Body of pancreas (tissue), 4 donors: ENCODE results near the gene RABL2A. TPM values are rescaled to one million over a fixed set of nuclear protein-coding genes. Genes with fewer than 3 reads are reported as not detected.
"Not testable (repeated sequence)": the region's sequence is repeated elsewhere in the genome, so short reads cannot be mapped to it uniquely, and the experiment has no call there.

Experiments
- ATAC-seq: fragments of 150-250 bp; one replicate; pipeline ENCODE4 v1.9.1; 2016
- DNase-seq, 4 donors: peaks; one replicate each; pipeline ENCODE4 v3.0.0-alpha.2; 2019
- H3K27ac ChIP-seq, 4 donors: fragments of 200-600 bp; sonication (generic); 1 replicate in 3 of 4; 2 replicates in 1 of 4; pipeline versions ENCODE4 v1.5.1 to v1.6.1; 2016 to 2019; ENCODE audit warnings: mild to moderate bottlenecking in 1 of 4, mixed read lengths in 1 of 4, moderate library complexity in 1 of 4
- H3K27me3 ChIP-seq, 2 donors: fragments of 200-600 bp; sonication (generic); one replicate each; pipeline ENCODE4 v1.6.0; 2016; ENCODE audit warnings: mild to moderate bottlenecking in 1 of 2
- H3K36me3 ChIP-seq, 2 donors: fragments of 200-600 bp; sonication (generic); replicated peaks in 1 of 2; 2 replicates each; pipeline ENCODE4 v1.5.1; 2016; ENCODE audit warnings: low read depth in 2 of 2; ENCODE audit not compliant: insufficient read depth in 1 of 2
- H3K4me1 ChIP-seq: fragments of 200-600 bp; sonication (generic); one replicate; pipeline ENCODE4 v1.6.0; 2016
- H3K4me3 ChIP-seq, 2 donors: fragments of 200-600 bp; sonication (generic); 1 replicate in 1 of 2; 2 replicates in 1 of 2; pipeline ENCODE4 v1.5.1; 2016 to 2019
- H3K9me3 ChIP-seq, 3 donors: fragments of 200-600 bp; sonication (generic); 1 replicate in 2 of 3; 2 replicates in 1 of 3; pipeline ENCODE4 v1.5.1; 2016
- whole genome bisulfite sequencing, 2 donors: methylation state at CpG; one replicate each; pipeline ENCODE4 v1.1.5; 2017; 5-methylcytosine and 5-hydroxymethylcytosine counted together
- intact Hi-C: fragments of 100-400 bp; cut with DNase I; formaldehyde crosslinking; loops from one replicate; pipeline ENCODE4 v1.15.1; 2023
- total RNA-seq, 2 donors: library from RNA; depleted of rRNA; stranded (reverse); fragments of >200 nt; gene quantifications; one replicate each; pipeline ENCODE4 v1.1.0, GENCODE V29; 2016

Gene RABL2A
- total RNA-seq, 2 donors from 2014 or later: 15.0 to 23.1 TPM

- H3K4me3 ChIP-seq, intact Hi-C loops, H3K9me3 ChIP-seq, H3K36me3 ChIP-seq, DNase-seq, H3K27ac ChIP-seq, ATAC-seq, H3K27me3 ChIP-seq, H3K4me1 ChIP-seq: not testable (repeated sequence)
- 80 to 94% methylated on average over 1 to 4 of the region's 4 CpGs for WGBS, 2 donors
These were observed 9.2 kb downstream of the RABL2A start for GRCh38 chr2:113636226-113636625.

DNA sequence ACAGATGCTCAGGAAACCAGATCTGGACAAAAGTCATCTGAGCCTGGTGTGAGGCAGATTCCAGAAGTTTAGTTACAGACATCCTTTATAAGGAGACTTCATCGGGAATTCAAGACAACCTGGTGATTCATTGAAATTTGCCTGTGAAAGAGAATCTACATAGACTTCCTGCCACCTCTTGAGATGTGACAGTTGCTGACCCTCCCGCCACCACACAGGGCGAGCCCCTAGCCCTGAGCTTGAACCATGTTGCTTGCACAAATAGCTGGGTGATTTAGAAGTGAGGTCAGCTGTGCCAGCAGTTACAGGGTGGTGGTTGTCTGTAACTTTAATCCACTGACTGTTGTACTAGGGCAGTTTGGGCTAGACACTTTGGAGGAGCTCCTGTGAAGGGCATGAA, 11.0 kb downstream of the RABL2A start:
- H3K36me3 ChIP-seq, H3K9me3 ChIP-seq, DNase-seq, H3K27me3 ChIP-seq, intact Hi-C loops, H3K27ac ChIP-seq, H3K4me3 ChIP-seq, ATAC-seq, H3K4me1 ChIP-seq: not testable (repeated sequence)
- 50 to 70% methylated on average over 1 to 3 of the region's 3 CpGs for WGBS, 2 donors

DNA sequence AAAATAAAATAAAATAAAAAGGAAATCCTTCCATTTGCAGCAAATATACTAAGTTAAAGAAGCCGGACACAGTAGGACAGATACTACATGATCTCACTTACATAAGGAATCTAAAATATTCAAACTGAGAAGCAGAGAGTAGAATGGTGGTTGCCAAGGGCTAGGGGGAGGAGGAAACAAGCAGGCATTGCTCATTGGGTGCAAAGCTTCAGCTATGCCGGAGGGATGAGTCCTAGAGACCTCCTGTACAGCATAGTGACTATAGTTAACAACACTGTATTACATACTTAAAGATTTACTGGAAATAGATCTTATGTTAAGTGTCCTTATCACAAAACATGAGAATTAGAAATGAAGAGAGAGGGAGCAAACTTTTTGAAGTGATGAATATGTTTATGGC, 19.2 kb downstream of the RABL2A start:
- H3K36me3 ChIP-seq, DNase-seq, intact Hi-C loops, H3K27me3 ChIP-seq, ATAC-seq, H3K4me3 ChIP-seq, H3K4me1 ChIP-seq, H3K27ac ChIP-seq, H3K9me3 ChIP-seq: not testable (repeated sequence)
- WGBS, 2 donors: 77 to 86% methylated on average over 2 of the region's 2 CpGs

DNA sequence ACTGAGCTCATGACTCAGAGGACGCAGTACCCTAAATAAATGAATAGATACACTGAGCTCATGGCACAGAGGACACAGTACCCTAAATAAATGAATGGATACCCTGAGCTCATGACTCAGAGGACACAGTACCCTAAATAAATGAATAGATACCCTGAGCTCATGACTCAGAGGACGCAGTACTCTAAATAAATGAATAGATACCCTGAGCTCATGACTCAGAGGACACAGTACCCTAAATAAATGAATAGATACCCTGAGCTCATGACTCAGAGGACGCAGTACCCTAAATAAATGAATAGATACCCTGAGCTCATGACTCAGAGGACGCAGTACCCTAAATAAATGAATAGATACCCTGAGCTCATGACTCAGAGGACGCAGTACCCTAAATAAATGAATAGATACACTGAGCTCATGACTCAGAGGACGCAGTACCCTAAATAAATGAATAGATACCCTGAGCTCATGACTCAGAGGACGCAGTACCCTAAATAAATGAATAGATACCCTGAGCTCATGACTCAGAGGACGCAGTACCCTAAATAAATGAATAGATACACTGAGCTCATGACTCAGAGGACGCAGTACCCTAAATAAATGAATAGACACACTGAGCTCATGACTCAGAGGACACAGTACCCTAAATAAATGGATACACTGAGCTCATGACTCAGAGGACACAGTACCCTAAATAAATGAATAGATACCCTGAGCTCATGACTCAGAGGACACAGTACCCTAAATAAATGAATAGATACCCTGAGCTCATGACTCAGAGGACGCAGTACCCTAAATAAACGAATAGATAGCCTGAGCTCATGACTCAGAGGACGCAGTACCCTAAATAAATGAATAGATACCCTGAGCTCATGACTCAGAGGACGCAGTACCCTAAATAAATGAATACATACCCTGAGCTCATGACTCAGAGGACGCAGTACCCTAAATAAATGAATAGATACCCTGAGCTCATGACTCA, 24.1 kb downstream of the RABL2A start:
- H3K27ac ChIP-seq, H3K27me3 ChIP-seq, H3K4me1 ChIP-seq, intact Hi-C loops, H3K9me3 ChIP-seq, ATAC-seq, H3K36me3 ChIP-seq, H3K4me3 ChIP-seq, DNase-seq: not testable (repeated sequence)
- 62 to 63% methylated on average over 3 to 7 of the region's 14 CpGs for WGBS, 2 donors

- H3K27me3 ChIP-seq, H3K9me3 ChIP-seq, H3K27ac ChIP-seq, intact Hi-C loops, DNase-seq, ATAC-seq, H3K36me3 ChIP-seq, H3K4me1 ChIP-seq, H3K4me3 ChIP-seq: not testable (repeated sequence)
- 57% methylated on average over 1 of the region's 3 CpGs; no CpG with 5 or more reads in 1 of the 2 donors for WGBS, 2 donors
These were observed 25.5 kb downstream of the RABL2A start for GRCh38 chr2:113652599-113652998.

DNA sequence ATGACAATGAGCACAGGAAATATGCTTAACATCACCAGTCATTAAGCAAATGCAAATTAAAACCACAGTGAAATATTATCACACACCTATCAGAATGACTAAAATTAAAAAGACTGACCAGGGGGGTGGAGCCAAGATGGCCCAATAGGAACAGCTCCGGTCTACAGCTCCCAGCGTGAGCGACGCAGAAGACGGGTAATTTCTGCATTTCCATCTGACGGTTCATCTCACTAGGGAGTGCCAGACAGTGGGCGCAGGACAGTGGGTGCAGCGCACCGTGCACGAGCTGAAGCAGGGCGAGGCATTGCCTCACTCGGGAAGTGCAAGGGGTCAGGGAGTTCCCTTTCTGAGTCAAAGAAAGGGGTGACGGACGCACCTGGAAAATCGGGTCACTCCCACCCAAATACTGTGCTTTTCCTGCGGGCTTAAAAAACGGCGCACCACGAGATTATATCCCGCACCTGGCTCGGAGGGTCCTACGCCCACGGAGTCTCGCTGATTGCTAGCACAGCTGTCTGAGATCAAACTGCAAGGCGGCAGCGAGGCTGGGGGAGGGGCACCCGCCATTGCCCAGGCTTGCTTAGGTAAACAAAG, 29.1 kb downstream of the RABL2A start:
- H3K9me3 ChIP-seq, H3K36me3 ChIP-seq, H3K27me3 ChIP-seq, H3K4me3 ChIP-seq, H3K27ac ChIP-seq, H3K4me1 ChIP-seq, DNase-seq, ATAC-seq, intact Hi-C loops: not testable (repeated sequence)
- WGBS, 2 donors: 77 to 79% methylated on average over 26 to 27 of the region's 27 CpGs

DNA sequence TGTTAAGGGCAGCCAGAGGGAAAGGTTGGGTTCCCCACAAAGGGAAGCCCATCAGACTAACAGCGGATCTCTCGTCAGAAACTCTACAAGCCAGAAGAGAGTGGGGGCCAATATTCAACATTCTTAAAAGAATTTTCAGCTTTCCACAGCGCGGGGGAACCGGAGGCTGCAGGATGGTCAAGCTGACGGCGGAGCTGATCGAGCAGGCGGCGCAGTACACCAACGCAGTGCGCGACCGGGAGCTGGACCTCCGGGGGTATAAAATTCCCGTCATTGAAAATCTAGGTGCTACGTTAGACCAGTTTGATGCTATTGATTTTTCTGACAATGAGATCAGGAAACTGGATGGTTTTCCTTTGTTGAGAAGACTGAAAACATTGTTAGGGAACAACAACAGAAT, 30.7 kb downstream of the RABL2A start:
- DNase-seq, H3K4me3 ChIP-seq, H3K27me3 ChIP-seq, H3K27ac ChIP-seq, ATAC-seq, H3K9me3 ChIP-seq, H3K36me3 ChIP-seq, intact Hi-C loops, H3K4me1 ChIP-seq: not testable (repeated sequence)
- 86 to 88% methylated on average over 17 of the region's 17 CpGs for WGBS, 2 donors

- WGBS, 2 donors: 64 to 66% methylated on average over 10 of the region's 10 CpGs
- DNase-seq, H3K27ac ChIP-seq, intact Hi-C loops, H3K36me3 ChIP-seq, ATAC-seq, H3K9me3 ChIP-seq, H3K4me1 ChIP-seq, H3K27me3 ChIP-seq, H3K4me3 ChIP-seq: not testable (repeated sequence)
These were observed 36.4 kb downstream of the RABL2A start for GRCh38 chr2:113663285-113664060.

DNA sequence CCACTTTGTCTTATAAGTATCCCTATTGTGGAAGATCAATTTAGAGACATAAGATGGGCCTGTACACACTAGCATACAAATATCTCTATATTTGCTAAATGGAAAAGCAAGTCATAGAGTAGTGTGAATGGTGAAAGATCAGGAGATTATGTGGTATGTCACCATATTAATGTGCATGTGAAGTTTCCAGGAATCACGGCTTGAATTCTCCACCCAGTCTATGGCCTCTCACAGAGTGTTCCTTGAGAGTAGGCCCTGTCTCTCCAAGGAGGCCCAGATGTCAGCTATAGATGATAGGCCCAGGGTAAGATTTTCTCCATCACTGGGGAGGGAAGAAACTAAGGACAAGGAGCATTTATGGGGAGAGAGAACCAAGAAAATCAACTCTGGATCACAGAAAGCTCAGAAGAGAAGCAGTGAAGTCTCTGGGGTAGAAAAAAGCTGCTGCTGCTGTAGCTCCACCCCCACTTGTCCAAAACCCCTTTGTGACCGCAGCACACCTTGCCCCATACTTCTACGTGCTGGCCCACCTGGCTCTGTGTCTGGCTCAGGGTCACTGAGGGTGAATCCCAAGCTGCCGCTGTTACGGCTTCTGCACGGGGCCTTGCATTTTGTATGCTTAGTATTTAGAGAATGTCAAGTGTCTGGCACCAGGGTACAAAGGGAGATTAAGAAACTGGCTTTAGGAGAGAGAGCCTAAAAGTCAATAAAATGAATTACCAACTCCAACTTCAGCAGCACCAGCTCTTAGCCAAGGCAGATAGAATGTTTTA, 37.9 kb downstream of the RABL2A start:
- H3K36me3 ChIP-seq, ATAC-seq, H3K4me3 ChIP-seq, H3K27ac ChIP-seq, intact Hi-C loops, H3K27me3 ChIP-seq, H3K9me3 ChIP-seq, H3K4me1 ChIP-seq, DNase-seq: not testable (repeated sequence)
- 69 to 80% methylated on average over 6 of the region's 6 CpGs for WGBS, 2 donors

DNA sequence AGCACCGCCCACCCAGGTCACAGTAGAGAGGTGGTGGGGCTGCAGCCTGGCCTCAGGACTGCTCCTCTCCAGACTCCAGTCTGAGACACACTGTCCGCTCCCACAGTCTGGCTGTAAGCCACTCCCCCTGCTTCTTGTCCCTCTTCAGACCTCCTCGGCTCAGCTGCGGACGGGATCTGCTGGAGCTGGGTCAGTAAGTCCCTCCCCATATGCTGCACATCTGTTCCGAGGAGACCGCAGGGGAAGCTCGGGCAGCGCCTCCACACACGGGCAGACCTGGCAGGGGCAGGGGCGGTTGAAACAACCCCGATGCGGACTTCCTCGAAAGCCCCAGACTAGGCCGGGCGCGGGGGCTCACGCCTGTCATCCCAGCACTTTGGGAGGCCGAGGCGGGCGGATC, 41.9 kb downstream of the RABL2A start:
- H3K36me3 ChIP-seq, ATAC-seq, intact Hi-C loops, H3K4me1 ChIP-seq, H3K27ac ChIP-seq, H3K27me3 ChIP-seq, H3K4me3 ChIP-seq, H3K9me3 ChIP-seq, DNase-seq: not testable (repeated sequence)
- 93 to 94% methylated on average over 13 to 20 of the region's 21 CpGs for WGBS, 2 donors
